GM12865 (cell line): ENCODE data around the gene ARHGAP22.

Source experiments
- DNase-seq: peaks from one replicate; pipeline ENCODE4 v3.0.0; 2010; ENCODE audit warnings: low read depth
- H3K4me3 ChIP-seq: 2 replicates; pipeline ENCODE4 v1.5.1; 2011; ENCODE audit warnings: mild to moderate bottlenecking, low read depth, low read length, control low read depth
- TF ChIP-seq, protein P1 (sequence below): IDR thresholded peaks from 2 replicates; pipeline ENCODE4 v1.5.1; 2011; ENCODE audit warnings: low read length, control low read depth, low read depth, inconsistent platforms; ENCODE audit not compliant: insufficient read depth; ENCODE audit errors: missing control alignments

ARHGAP22 gene

DNA sequence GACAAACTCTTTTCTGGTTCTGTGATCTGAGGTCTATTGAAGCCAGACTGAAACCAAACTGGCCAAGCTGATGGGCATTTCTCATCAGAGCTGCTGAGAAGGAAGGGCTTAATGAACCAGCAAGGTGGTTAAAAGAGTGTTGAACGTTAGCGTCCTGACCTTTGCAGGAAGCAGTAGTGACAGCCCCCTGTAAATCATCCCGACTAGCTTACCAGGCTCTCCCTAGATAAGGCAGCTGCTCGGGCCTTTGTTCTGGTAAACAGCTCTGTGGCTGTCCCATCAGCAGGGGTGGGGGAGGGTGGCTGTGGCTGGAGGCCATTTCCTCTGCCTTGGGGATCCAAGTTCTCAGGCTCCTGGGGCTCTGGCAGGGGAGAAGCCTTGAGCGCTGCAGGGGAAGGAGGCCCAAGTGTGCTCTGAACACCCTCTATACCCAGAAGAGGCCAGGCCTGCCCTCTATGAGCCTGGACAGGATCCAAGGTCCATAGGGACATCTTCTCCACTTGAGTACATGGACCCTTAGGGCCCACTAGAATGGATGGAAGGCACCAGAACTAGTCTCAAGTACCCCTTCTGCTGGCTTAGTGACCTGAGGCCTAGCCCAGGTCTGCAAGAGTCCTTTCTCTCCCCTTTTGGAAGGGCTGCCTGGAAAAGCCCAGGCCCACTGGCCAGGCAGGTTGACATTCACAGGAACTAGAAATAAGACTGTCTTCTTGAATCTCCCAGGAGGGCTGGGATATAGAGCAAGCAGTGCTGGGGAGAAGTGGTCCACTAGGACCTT lies 134.6 kb downstream of the ARHGAP22 start:
- TF ChIP-seq, protein P1, sequence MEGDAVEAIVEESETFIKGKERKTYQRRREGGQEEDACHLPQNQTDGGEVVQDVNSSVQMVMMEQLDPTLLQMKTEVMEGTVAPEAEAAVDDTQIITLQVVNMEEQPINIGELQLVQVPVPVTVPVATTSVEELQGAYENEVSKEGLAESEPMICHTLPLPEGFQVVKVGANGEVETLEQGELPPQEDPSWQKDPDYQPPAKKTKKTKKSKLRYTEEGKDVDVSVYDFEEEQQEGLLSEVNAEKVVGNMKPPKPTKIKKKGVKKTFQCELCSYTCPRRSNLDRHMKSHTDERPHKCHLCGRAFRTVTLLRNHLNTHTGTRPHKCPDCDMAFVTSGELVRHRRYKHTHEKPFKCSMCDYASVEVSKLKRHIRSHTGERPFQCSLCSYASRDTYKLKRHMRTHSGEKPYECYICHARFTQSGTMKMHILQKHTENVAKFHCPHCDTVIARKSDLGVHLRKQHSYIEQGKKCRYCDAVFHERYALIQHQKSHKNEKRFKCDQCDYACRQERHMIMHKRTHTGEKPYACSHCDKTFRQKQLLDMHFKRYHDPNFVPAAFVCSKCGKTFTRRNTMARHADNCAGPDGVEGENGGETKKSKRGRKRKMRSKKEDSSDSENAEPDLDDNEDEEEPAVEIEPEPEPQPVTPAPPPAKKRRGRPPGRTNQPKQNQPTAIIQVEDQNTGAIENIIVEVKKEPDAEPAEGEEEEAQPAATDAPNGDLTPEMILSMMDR: no peak

DNA sequence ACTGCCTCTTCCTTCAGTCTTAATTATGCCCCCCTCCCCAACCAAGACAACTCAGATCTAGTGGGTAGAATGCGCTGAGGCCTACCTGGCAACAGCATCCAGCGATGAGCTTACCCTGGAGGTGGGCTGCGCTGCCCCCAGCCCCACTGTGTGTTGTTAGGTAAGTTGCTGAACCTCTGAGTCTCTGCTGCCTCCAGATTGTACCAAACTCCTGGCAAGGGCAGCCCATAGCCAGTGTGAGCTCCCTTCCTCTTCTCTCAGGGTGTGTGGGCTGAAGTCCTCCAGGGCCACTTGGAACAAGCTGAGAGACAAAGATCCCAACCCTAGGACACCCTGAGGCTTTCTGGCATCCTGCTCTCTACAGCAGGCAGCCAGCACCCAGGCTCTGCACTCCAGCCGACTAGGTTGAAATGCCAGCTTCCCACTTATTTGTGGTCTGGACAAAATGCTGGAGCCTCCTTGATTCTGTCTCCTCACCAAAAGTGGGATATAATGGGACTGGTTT lies 135.3 kb downstream of the ARHGAP22 start:
- TF ChIP-seq, protein P1: no peak
- DNase-seq: no peak
- H3K4me3 ChIP-seq: no peak overlapping the region

More for the DNA sequence above, 134.6 kb downstream of the ARHGAP22 start:
- no peak for DNase-seq
- H3K4me3 ChIP-seq: no peak overlapping the region

GRCh38 chr10:48468866-48469511 lies 135.9 kb downstream of the ARHGAP22 start:
- TF ChIP-seq, protein P1: no peak
- DNase-seq: no peak
- no peak overlapping the region for H3K4me3 ChIP-seq

DNA sequence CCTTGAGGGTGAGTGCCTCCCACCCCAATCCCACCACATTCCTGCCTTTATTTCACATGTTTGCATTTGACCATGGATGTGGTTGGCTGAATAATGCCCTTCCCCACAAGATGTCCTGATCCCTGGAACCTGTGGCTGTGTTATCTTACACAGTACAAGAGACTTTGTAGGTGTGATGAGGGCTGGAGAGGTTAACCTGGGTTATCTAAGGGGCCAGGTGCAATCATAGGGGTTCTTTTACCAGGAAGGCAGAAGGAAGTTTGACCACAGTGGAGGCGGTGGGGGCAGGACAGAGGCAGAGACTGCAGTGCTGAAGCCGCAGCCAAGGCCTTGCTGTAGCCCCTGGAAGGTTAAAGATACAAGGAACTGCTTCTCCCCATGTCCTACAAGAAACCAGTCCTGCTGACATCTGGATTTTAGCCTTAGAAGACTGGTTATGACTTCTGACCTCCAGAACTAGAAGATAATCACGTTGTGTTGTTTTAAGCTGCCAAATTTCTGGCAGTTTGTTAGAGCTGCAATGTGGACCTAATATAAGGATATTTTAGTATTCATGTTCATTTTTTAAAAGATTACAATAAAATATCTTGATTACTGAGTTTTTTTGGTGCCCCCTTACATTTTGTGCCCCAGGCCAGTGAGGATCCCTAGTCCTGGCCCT lies 136.6 kb downstream of the ARHGAP22 start:
- TF ChIP-seq, protein P1: no peak
- no peak for DNase-seq
- no peak overlapping the region for H3K4me3 ChIP-seq

DNA sequence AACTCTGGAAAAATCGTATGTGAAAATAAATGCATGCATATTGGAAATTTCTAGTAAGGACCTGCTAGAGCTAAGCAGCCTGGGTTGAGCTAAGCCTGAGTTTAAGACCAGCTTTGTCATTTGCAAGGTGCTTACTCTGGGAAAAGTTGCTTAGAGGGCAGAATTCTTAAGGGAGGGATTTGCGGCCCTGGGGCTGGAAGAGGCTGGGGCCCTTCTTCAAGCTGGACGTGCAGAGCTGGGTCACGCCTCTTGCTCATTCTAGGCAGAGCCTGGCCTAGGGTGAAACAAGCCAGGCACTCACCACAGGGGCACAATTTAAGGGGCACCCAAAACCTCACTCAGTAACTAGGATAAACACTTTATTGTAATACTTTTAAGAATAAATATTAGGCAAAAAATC lies 137.2 kb downstream of the ARHGAP22 start:
- H3K4me3 ChIP-seq: no peak overlapping the region
- no peak for DNase-seq
- TF ChIP-seq, protein P1: no peak

GRCh38 chr10:48466611-48467240 lies 138.1 kb downstream of the ARHGAP22 start:
- no peak for DNase-seq
- no peak overlapping the region for H3K4me3 ChIP-seq
- TF ChIP-seq, protein P1: no peak
